GM08714 (cell line): ENCODE results near the gene DHX32.
"Not testable (repeated sequence)": the region's sequence is repeated elsewhere in the genome, so short reads cannot be mapped to it uniquely, and the experiment has no call there.

Experiments
- H3K4me3 ChIP-seq: fragments of 200-500 bp; sonication (Bioruptor generic); 2 replicates; pipeline ENCODE4 v1.5.1; 2014; ENCODE audit warnings: mild to moderate bottlenecking, low read length, inconsistent platforms
- ZNF274 ChIP-seq: IDR thresholded peaks from 2 replicates; pipeline ENCODE4 v1.6.1; 2012; ENCODE audit warnings: mild to moderate bottlenecking, low read depth, low read length

The DHX32 gene

DNA sequence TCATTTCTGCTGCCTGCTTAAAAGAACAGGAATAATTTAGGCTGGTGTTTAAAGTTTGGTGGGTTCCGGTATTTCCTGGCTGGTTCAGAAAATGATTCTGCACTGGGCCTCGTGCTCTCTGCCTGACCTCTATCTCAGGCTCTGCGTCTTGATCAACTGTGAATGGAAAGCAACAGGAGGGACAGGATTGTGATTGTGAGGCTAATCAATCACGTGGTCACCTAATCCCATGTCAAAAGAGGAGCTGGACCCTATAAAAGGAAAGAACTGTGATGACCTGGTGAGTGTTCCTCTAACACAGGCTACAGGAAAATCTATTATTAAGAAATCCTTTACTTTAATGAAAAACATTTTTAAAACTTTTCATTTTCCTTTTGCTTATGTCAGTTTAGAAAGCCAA, at the start of gene DHX32:
Gene DHX32, minus strand, starts transcription at position 101 of the 400 bp plus-strand sequence. CDS start 468 bp downstream, outside the sequence.
- no peak within 1 kb of the TSS for H3K4me3 ChIP-seq
- TF ChIP-seq ZNF274, result no peak

DNA sequence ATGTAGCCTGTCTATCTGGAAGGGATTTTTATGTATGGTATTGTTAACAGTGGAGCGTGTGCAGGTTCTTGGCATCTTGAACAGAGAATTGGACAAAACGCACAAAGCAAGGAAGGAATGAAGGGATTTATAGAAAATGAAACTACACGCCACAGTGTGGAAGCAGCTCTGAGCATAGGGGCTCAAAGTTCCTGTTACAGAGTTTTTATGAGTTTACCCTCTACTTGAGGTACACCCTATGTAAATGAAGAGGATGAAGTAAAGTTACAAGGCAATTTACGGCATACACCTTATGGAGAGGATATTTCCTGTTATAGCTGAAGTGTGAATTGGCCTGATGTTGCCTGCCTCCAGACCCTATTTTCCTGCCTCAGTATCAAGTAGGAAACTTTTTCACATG, 48.5 kb upstream of the DHX32 start:
- H3K4me3 ChIP-seq, result no peak overlapping the region
- TF ChIP-seq ZNF274, result no peak

GRCh38 chr10:125928928-125929585, 48.0 kb upstream of the DHX32 start:
- TF ChIP-seq ZNF274, result no peak
- H3K4me3 ChIP-seq, result no peak overlapping the region

- H3K4me3 ChIP-seq, result not testable (repeated sequence)
Measured at GRCh38 chr10:125927265-125927664, 46.2 kb upstream of the DHX32 start.

- H3K4me3 ChIP-seq, result no peak overlapping the region
- no peak for TF ChIP-seq ZNF274
Measured at GRCh38 chr10:125926247-125926646, 45.2 kb upstream of the DHX32 start.

GRCh38 chr10:125925262-125925834, 44.3 kb upstream of the DHX32 start:
- H3K4me3 ChIP-seq, result no peak overlapping the region
- no peak for TF ChIP-seq ZNF274

DNA sequence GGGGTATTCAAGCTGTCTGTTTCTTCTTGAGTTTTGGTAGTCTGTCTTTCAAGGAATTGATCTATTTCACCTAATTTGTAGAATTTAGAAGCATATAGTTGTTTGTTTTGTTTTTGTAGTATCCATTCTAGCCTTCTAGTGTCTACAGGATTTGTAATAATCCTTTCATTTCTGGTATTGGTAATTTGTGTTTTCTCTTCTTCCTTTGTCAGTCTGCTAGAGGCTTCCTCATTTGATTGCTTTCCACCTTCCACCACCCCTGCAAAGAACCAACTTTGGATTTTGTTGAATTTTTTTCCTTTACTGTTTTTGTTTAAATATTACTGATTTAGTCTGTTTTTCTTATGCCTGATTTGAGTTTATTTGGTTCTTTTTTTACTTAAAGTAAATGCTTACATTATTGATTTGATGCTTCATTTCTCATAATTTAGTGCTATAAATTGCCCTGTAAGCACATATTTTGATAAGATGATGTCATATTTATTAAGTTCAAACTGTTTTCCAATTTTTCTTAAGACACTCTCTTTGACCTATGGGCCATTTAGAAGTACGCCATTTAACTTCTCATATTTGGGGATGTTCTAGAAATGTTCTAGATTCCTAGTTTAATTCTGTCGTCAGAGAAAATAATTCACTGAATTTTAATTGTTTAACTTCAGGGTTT, 40.7 kb upstream of the DHX32 start:
- H3K4me3 ChIP-seq, result not testable (repeated sequence)

- H3K4me3 ChIP-seq, result not testable (repeated sequence)
Measured at GRCh38 chr10:125917704-125918361, 36.7 kb upstream of the DHX32 start.

- no peak overlapping the region for H3K4me3 ChIP-seq
- TF ChIP-seq ZNF274, result no peak
Measured at GRCh38 chr10:125916977-125917376, 35.9 kb upstream of the DHX32 start.

- not testable (repeated sequence) for H3K4me3 ChIP-seq
Measured at GRCh38 chr10:125913277-125913676, 32.2 kb upstream of the DHX32 start.

DNA sequence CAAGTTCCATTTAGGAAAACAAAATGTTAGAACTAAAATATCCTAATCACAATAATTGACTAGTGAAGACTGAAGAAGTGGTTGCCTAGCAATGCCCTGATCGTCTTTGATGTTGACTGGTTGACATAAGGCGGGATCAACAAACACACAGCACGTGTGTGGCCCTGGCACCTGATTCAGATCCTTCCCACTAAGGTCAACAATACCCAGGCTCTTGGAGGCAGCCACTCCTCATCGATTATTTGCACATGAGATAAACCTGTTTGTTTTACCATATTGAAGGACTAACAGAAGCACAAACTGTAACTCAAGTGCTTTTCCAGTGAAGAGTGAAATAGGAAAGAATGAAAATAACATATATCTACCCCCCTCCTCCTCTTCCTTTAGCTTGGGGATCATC, 30.9 kb upstream of the DHX32 start:
- TF ChIP-seq ZNF274, result no peak
- no peak overlapping the region for H3K4me3 ChIP-seq

GRCh38 chr10:125911145-125911544, 30.1 kb upstream of the DHX32 start:
- H3K4me3 ChIP-seq, result no peak overlapping the region
- TF ChIP-seq ZNF274, result no peak

DNA sequence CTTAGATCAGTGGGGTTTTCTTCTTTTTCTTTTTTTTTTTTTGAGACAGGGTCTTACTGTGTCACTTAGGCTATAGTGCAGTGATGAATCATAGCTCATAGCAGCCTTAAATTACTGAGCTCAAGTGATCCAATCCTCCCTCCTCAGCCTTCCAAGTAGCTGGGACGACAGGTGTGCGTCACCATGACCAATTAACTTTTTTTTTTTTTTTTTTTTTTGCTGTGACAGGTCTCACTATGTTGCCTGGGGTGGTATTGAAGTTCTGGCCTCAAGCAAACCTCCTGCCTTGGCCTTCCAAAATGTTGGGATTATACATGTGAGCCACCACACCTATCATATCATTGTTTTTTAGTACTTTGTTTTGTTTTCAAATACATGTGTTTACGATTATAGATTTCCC, 28.4 kb upstream of the DHX32 start:
- not testable (repeated sequence) for H3K4me3 ChIP-seq

GRCh38 chr10:125908813-125909212, 27.7 kb upstream of the DHX32 start:
- H3K4me3 ChIP-seq, result not testable (repeated sequence)

DNA sequence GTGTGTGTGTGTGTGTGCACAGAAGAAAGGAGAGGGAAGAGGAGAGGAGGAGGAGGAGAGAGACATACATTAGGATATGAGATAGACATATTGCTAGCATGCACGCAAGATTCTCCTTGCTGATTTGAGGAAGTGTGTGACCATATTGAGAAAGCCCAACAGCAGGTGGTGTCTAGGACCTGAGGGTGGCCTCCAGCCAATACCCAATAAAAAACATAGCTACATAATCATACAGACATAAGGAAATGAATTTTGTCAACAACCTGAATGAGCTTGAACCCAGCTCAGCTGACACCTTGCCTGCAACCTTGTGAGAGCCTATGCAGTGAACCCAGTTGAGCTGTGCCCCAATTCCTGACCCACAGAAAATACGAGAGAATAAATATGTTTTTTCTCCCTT, 26.5 kb upstream of the DHX32 start:
- not testable (repeated sequence) for H3K4me3 ChIP-seq

DNA sequence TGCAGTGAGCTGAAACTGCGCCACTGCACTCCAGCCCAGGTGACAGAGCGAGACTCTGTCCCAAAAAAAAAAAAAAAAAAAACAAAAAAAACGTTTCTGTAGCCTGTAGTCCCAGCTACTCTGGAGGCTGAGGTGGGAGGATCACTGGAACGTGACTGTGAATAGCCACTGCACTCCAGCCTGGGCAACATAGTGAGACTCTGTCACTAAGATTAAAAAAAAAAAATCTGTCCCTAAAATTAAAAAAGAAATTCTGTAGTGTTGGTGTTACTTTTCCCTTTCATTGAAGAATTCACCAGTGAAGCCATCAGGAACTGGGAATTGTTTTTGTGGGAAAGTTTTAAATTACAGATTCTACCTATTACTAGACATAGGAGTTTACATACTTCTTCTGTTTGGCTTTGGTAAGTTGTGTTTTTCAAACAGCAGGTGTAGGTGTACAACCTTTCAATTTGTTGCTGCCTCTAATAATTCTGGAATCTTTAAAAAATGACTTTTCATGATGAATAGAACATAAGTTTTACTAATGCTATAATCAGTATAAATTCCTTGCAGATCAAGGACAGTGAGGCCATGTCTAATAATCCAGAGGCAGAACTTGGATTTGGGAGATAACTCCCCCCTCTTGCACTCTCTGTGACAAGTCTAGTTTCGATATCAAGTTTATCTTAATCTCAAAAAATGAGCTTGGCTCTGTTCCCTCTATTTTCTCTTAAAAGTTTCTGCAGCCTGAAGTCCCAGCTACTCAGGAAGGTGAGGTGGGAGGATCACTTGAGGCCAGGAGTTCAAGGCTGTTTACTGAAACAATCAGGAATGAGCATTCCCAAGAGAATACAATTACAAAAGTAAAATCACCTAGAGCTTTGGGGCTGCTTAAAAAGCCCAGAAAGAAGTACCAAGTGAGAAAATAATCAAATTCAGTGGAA, 24.2 kb upstream of the DHX32 start:
- not testable (repeated sequence) for H3K4me3 ChIP-seq

GRCh38 chr10:125903135-125903640, 22.1 kb upstream of the DHX32 start:
- H3K4me3 ChIP-seq, result not testable (repeated sequence)

- H3K4me3 ChIP-seq, result not testable (repeated sequence)
Measured at GRCh38 chr10:125900963-125901362, 19.9 kb upstream of the DHX32 start.

DNA sequence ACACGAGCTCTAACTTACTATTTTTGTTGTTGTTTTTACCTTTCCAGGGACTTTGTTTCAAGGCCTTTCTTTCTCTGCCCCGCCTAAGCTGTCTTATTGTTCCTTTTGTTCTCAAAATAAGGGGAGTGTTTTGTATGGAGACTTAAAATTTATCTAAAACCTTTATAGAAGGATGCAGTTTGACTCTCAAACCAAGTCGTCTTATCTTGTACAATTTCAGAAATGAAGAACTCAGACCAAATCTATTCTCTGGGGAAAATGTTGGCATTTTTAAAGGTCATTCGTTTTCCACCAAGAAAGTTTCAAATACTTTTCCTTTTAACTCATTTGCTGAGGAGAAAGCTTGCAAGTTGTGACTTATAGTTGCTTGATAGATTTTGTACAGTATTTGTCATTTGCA, 16.2 kb upstream of the DHX32 start:
- H3K4me3 ChIP-seq, result not testable (repeated sequence)
